ENCODE data around the gene PSMB1.

DNA sequence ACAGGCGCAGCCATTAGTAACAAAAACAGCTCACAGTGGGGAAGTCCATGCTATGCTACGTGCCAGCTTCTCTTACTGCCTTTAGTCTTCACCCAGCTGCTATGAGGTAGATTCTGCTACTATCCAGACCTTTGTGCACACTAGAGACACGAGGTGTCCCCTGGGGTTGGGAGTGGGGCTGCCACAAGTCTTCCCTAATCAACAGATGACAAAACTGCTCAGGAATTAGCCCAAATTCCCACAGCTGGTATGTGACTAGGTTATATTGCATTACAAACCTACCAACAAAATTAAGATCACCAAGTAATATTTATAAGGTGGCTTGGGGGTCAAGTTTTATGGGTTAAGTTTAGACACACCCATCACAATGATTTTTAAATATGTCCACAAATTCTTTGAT lies 63.3 kb downstream of the PSMB1 start:
- TF ChIP-seq, protein P1, sequence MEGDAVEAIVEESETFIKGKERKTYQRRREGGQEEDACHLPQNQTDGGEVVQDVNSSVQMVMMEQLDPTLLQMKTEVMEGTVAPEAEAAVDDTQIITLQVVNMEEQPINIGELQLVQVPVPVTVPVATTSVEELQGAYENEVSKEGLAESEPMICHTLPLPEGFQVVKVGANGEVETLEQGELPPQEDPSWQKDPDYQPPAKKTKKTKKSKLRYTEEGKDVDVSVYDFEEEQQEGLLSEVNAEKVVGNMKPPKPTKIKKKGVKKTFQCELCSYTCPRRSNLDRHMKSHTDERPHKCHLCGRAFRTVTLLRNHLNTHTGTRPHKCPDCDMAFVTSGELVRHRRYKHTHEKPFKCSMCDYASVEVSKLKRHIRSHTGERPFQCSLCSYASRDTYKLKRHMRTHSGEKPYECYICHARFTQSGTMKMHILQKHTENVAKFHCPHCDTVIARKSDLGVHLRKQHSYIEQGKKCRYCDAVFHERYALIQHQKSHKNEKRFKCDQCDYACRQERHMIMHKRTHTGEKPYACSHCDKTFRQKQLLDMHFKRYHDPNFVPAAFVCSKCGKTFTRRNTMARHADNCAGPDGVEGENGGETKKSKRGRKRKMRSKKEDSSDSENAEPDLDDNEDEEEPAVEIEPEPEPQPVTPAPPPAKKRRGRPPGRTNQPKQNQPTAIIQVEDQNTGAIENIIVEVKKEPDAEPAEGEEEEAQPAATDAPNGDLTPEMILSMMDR (IDR thresholded peaks at IDR 0.05; ENCODE audit: low read length): no peak
- no peak for TF ChIP-seq EZH2phosphoT487 (IDR thresholded peaks at IDR 0.05; ENCODE audit: low read length)
